ENCODE measurements around the gene VWF.

DNA sequence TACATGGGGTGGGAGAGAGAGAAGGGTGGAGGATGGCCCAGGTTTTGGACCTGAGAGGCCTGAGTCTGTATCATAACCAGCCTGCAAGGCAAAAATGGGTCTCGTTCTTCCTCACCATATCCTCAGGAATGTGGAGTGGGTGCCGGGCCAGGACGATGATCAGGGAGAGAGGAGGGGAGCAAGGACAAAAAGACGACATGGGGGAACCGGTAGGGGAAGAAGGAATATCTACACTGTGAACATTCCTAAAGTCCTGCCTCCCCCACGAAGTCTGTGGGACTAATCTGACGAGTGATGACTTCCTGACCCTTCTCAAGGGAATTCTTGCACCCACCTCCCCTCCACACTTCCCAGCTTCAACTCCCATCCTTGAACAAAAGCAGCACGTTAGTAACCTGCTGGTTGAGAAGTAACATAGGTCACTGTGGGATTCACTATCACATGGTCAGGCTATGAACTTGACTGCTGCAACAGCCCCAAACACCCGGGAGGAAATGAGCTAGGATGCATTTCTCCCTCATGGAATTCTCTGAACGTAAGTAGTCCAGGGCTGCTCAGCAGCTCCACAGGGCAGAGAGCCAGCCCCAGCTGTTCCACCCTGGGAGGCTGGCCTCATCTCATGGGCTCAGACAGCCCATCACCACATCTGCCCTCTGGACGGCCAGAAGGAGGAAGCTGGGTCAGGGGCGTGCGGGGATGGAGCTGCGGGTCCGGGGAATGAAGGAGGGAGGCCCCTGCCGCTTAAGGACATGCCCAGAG is 36.8 kb upstream of the VWF start:
- TF ChIP-seq, protein P1, sequence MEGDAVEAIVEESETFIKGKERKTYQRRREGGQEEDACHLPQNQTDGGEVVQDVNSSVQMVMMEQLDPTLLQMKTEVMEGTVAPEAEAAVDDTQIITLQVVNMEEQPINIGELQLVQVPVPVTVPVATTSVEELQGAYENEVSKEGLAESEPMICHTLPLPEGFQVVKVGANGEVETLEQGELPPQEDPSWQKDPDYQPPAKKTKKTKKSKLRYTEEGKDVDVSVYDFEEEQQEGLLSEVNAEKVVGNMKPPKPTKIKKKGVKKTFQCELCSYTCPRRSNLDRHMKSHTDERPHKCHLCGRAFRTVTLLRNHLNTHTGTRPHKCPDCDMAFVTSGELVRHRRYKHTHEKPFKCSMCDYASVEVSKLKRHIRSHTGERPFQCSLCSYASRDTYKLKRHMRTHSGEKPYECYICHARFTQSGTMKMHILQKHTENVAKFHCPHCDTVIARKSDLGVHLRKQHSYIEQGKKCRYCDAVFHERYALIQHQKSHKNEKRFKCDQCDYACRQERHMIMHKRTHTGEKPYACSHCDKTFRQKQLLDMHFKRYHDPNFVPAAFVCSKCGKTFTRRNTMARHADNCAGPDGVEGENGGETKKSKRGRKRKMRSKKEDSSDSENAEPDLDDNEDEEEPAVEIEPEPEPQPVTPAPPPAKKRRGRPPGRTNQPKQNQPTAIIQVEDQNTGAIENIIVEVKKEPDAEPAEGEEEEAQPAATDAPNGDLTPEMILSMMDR (IDR thresholded peaks at IDR 0.05), result no peak
- no peak for TF ChIP-seq POLR2A (IDR thresholded peaks at IDR 0.05)
